ENCODE measurements around the gene DNAJC27.
A peak's percentile ranks its signal among the peaks of the same experiment; 100 is the strongest.

DNAJC27 gene

DNA sequence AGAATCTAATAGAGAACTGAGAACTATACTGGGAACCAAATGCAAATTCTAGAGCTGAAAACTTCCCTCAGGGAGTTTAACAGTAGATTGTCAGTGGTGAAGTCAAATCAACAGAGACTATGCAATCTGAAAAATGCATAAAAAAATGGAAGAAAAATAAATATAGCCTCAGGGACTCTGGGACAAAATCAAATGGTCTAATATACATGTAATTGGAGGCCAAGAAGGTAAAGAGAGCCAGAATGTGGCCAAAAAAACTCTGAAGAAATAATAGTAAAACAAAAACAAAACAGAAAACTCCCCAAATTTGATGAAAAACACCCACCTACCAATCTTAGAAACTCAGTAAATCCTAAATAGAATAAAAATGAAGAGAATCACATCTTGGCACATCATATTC is 16.5 kb downstream of the DNAJC27 start:
- no peaks in the 10 kb centered on the region for H3K4me1 Mint-ChIP-seq

GRCh38 chr2:24950102-24950501 is 21.7 kb downstream of the DNAJC27 start:
- Mint-ChIP-seq H3K27me3 (ENCODE audit: low read depth, poor library complexity) (no peaks in the 10 kb centered on the region), H3K4me3 (no peak overlapping the region), H3K9me3 (peaks cover 13% of the 10 kb centered on the region), H3K4me1 (peaks cover 16% of the 10 kb centered on the region), H3K27ac (peak overlapping the region; percentile 10), H3K36me3 (ENCODE audit: low read depth) (peaks cover 65% of the 10 kb centered on the region)
- no peak for DNase-seq
- no peak for TF ChIP-seq CTCF (IDR thresholded peaks at IDR 0.05)

More for the DNA sequence above, 16.5 kb downstream of the DNAJC27 start:
- no peak overlapping the region for H3K27ac Mint-ChIP-seq
- DNase-seq = no peak
- peaks cover 3% of the 10 kb centered on the region for H3K27me3 Mint-ChIP-seq (ENCODE audit: low read depth, poor library complexity)
- peaks cover 31% of the 10 kb centered on the region for H3K9me3 Mint-ChIP-seq
- TF ChIP-seq CTCF (IDR thresholded peaks at IDR 0.05) = no peak
- H3K4me3 Mint-ChIP-seq = no peak overlapping the region
- peaks cover 90% of the 10 kb centered on the region for H3K36me3 Mint-ChIP-seq (ENCODE audit: low read depth)

GRCh38 chr2:24948506-24948905 is 23.2 kb downstream of the DNAJC27 start:
- H3K9me3 Mint-ChIP-seq = no peaks in the 10 kb centered on the region
- H3K27ac Mint-ChIP-seq = peak overlapping the region; percentile 29
- TF ChIP-seq CTCF (IDR thresholded peaks at IDR 0.05) = no peak
- H3K36me3 Mint-ChIP-seq (ENCODE audit: low read depth) = peaks cover 50% of the 10 kb centered on the region
- no peak for DNase-seq
- peaks cover 16% of the 10 kb centered on the region for H3K4me1 Mint-ChIP-seq
- H3K27me3 Mint-ChIP-seq (ENCODE audit: low read depth, poor library complexity) = no peaks in the 10 kb centered on the region
- H3K4me3 Mint-ChIP-seq = no peak overlapping the region

DNA sequence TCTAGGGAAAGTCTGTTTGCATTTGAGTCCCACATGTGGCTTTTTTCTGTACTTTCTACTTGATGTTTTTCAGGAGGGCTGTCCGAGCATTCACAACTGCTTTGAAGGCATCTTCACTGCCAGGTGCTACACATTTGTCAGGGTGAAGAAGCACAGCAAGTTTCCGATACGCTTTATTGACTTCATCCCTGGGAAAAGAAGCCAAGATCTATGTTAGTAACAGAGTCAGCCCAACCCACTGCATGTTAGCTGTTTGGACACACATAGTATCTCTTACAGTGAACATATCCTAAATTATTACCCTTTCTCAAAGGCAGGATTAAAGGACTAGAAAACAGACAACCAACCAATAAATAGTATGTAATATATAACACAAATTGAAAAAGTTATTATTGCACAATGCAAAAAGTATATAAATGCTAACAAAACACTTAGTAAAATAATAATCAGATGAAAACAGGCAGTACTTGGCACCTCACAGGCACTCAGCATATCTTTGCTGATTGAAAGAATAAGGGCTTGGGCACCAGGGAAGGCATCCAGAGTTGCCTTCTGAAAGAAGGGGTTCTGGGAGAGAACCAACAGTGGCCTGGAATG is 24.1 kb downstream of the DNAJC27 start:
- H3K27me3 Mint-ChIP-seq (ENCODE audit: low read depth, poor library complexity) = no peaks in the 10 kb centered on the region
- peaks cover 46% of the 10 kb centered on the region for H3K36me3 Mint-ChIP-seq (ENCODE audit: low read depth)
- peak overlapping the region; percentile 29 for H3K27ac Mint-ChIP-seq
- TF ChIP-seq CTCF (IDR thresholded peaks at IDR 0.05) = no peak
- H3K4me1 Mint-ChIP-seq = peaks cover 16% of the 10 kb centered on the region
- H3K9me3 Mint-ChIP-seq = no peaks in the 10 kb centered on the region
- no peak overlapping the region for H3K4me3 Mint-ChIP-seq
- no peak for DNase-seq

- Mint-ChIP-seq H3K27ac (peak overlapping the region; percentile 40), H3K36me3 (ENCODE audit: low read depth) (peaks cover 30% of the 10 kb centered on the region), H3K4me3 (no peak overlapping the region), H3K4me1 (peaks cover 16% of the 10 kb centered on the region), H3K9me3 (no peaks in the 10 kb centered on the region), H3K27me3 (ENCODE audit: low read depth, poor library complexity) (no peaks in the 10 kb centered on the region)
- no peak for TF ChIP-seq CTCF (IDR thresholded peaks at IDR 0.05)
- DNase-seq = no peak
Observed at GRCh38 chr2:24945907-24946306, 25.8 kb downstream of the DNAJC27 start.

DNA sequence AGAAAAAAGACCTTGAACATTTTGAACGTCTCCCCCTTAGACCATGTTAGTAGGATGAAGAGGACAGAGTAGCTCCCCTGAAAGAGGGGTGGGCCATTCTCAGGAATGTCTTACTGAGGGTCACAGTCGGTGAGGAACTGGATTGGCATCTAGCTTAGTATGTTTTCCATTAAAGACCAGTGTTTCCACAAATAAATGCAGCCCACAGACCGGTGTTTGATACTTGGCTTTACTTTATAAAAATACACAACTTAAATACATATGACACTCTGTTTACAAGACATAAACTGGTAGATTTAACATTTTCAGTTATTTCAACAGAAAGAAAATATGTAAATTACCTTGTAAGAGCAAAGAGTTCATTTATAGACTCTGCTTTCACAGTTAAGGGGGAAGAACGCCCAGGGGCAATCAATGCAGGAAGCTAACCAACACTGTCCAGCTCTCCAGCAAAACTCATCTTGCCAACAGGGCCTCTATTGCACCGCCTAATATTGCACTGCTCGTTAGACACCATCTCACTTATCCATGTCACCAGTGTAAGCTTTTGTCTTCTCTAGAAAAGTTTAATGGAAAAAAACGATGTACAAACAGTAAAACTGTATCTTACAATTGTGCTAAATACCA is 28.2 kb downstream of the DNAJC27 start:
- TF ChIP-seq CTCF (IDR thresholded peaks at IDR 0.05) = no peak
- Mint-ChIP-seq H3K27ac (no peak overlapping the region), H3K27me3 (ENCODE audit: low read depth, poor library complexity) (peaks cover 4% of the 10 kb centered on the region), H3K4me1 (peaks cover 7% of the 10 kb centered on the region), H3K4me3 (no peak overlapping the region), H3K36me3 (ENCODE audit: low read depth) (peaks cover 22% of the 10 kb centered on the region), H3K9me3 (no peaks in the 10 kb centered on the region)
- no peak for DNase-seq

All from nephron progenitor cell (in vitro differentiated cells).